SK-N-SH treated with all-trans-retinoic acid at 6 μM for 48 hours (cell line): ENCODE measurements around the gene THADA.

Experiments used
- ATAC-seq: fragments of 200-7000 bp; cut with Tn5 transposase; 3 replicates; pipeline ENCODE4 v1.9.1; 2020; ENCODE audit warnings: mild to moderate bottlenecking, moderate library complexity
- ARNTL ChIP-seq: fragments of 450-650 bp; formaldehyde crosslinking; IDR thresholded peaks from 2 replicates; pipeline ENCODE4 v1.5.0; 2020; ENCODE audit warnings: low read depth, mild to moderate bottlenecking, moderate library complexity, borderline replicate concordance
- BACH2 ChIP-seq: fragments of 250-450 bp; sonication (Bioruptor Pico); IDR thresholded peaks from 2 replicates; pipeline ENCODE4 v1.9.0; 2021; ENCODE audit warnings: mild to moderate bottlenecking, borderline replicate concordance
- CREB5 ChIP-seq: fragments of 250-450 bp; sonication (Bioruptor Pico); IDR thresholded peaks from 2 replicates; pipeline ENCODE4 v1.5.1; 2020; ENCODE audit warnings: low read depth, mild to moderate bottlenecking, moderate library complexity
- CSDC2 ChIP-seq: fragments of 250-450 bp; sonication (Bioruptor Pico); IDR thresholded peaks from 2 replicates; pipeline ENCODE4 v1.5.0; 2020; ENCODE audit warnings: mild to moderate bottlenecking, moderate library complexity
- CSRNP3 ChIP-seq: fragments of 250-450 bp; sonication (Bioruptor Pico); IDR thresholded peaks from 2 replicates; pipeline ENCODE4 v1.5.1; 2021; ENCODE audit warnings: mild to moderate bottlenecking, moderate library complexity
- ESRRG ChIP-seq: fragments of 250-450 bp; sonication (Bioruptor Pico); IDR thresholded peaks from 2 replicates; pipeline ENCODE4 v1.6.1; 2021; ENCODE audit warnings: mild to moderate bottlenecking
- GLIS3 ChIP-seq: fragments of 250-450 bp; sonication (Bioruptor Pico); IDR thresholded peaks from 2 replicates; pipeline ENCODE4 v1.5.0; 2020; ENCODE audit warnings: mild to moderate bottlenecking, moderate library complexity
- ISL1 ChIP-seq: fragments of 250-450 bp; sonication (Bioruptor Pico); IDR thresholded peaks from 2 replicates; pipeline ENCODE4 v2.1.2; 2022; ENCODE audit warnings: mild to moderate bottlenecking, moderate library complexity
- OSR1 ChIP-seq: fragments of 250-450 bp; sonication (Bioruptor Pico); IDR thresholded peaks from 2 replicates; pipeline ENCODE4 v1.8.0; 2022; ENCODE audit warnings: moderate library complexity, mild to moderate bottlenecking, inconsistent platforms
- POU6F1 ChIP-seq: fragments of 250-450 bp; sonication (Bioruptor Pico); IDR thresholded peaks from 2 replicates; pipeline ENCODE4 v1.8.0; 2021; ENCODE audit warnings: low read depth, mild to moderate bottlenecking, moderate library complexity, borderline replicate concordance
- PPARA ChIP-seq: fragments of 250-450 bp; sonication (Bioruptor Pico); IDR thresholded peaks from 2 replicates; pipeline ENCODE4 v1.5.0; 2020; ENCODE audit warnings: mild to moderate bottlenecking, borderline replicate concordance
- RARB ChIP-seq: fragments of 250-450 bp; sonication (Bioruptor Pico); IDR thresholded peaks from 2 replicates; pipeline ENCODE4 v1.8.0; 2021; ENCODE audit warnings: mild to moderate bottlenecking, moderate library complexity
- TCF4 ChIP-seq: fragments of 250-450 bp; sonication (Bioruptor Pico); IDR thresholded peaks from 2 replicates; pipeline ENCODE4 v1.8.0; 2021; ENCODE audit warnings: mild to moderate bottlenecking, moderate library complexity, borderline replicate concordance
- TOX ChIP-seq: fragments of 250-450 bp; sonication (Bioruptor Pico); IDR thresholded peaks from 2 replicates; pipeline ENCODE4 v1.8.0; 2021; ENCODE audit warnings: mild to moderate bottlenecking, moderate library complexity, borderline replicate concordance
- TSHZ2 ChIP-seq: fragments of 250-450 bp; sonication (Bioruptor Pico); IDR thresholded peaks from 2 replicates; pipeline ENCODE4 v1.5.0; 2020; ENCODE audit warnings: mild to moderate bottlenecking, moderate library complexity
- ZFP3 ChIP-seq: fragments of 250-450 bp; sonication (Bioruptor Pico); IDR thresholded peaks from 2 replicates; pipeline ENCODE4 v1.5.0; 2020; ENCODE audit warnings: mild to moderate bottlenecking, moderate library complexity
- ZFP30 ChIP-seq: fragments of 450-650 bp; formaldehyde crosslinking; IDR thresholded peaks from 2 replicates; pipeline ENCODE4 v1.5.0; 2022; ENCODE audit warnings: mild to moderate bottlenecking, moderate library complexity
- ZNF70 ChIP-seq: fragments of 450-650 bp; formaldehyde crosslinking; IDR thresholded peaks from 2 replicates; pipeline ENCODE4 v1.5.0; 2020; ENCODE audit warnings: mild to moderate bottlenecking, moderate library complexity
- ZNF8 ChIP-seq: fragments of 450-650 bp; formaldehyde crosslinking; IDR thresholded peaks from 2 replicates; pipeline ENCODE4 v1.5.0; 2020; ENCODE audit warnings: mild to moderate bottlenecking, moderate library complexity
- TF ChIP-seq, protein P1 (sequence below): fragments of 250-450 bp; sonication (Bioruptor Pico); IDR thresholded peaks from 2 replicates; pipeline ENCODE4 v1.8.0; 2020; ENCODE audit warnings: mild to moderate bottlenecking, moderate library complexity, borderline replicate concordance

THADA gene

DNA sequence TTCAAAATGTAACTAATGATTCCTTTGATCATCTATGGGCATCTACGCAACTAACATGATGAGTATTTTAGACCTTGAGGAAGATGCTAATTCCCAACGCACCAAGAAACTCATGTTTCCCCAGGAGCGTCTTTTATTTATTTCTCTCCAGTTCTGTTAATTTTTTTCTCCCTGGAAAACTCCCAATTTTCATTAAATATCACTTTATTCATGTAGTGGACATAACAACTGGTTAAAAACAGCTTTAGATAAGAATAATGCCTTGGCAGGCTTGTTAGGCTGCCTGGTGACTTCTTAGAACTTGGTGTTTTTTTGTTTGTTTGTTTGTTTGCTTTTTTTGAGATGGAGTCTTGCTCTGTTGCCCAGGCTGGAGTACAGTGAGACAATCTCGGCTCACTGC lies 306.5 kb downstream of the THADA start:
- TF ChIP-seq, protein P1, sequence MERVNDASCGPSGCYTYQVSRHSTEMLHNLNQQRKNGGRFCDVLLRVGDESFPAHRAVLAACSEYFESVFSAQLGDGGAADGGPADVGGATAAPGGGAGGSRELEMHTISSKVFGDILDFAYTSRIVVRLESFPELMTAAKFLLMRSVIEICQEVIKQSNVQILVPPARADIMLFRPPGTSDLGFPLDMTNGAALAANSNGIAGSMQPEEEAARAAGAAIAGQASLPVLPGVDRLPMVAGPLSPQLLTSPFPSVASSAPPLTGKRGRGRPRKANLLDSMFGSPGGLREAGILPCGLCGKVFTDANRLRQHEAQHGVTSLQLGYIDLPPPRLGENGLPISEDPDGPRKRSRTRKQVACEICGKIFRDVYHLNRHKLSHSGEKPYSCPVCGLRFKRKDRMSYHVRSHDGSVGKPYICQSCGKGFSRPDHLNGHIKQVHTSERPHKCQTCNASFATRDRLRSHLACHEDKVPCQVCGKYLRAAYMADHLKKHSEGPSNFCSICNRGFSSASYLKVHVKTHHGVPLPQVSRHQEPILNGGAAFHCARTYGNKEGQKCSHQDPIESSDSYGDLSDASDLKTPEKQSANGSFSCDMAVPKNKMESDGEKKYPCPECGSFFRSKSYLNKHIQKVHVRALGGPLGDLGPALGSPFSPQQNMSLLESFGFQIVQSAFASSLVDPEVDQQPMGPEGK (CRISPR knock-in tag): no peak
- TF ChIP-seq TOX (CRISPR knock-in tag) (no peak), CSDC2 (CRISPR knock-in tag) (no peak), CSRNP3 (no peak), ARNTL (CRISPR knock-in tag) (no peak), ISL1 (CRISPR knock-in tag) (no peak), GLIS3 (no peak), ZFP30 (no peak), TCF4 (CRISPR knock-in tag) (no peak), CREB5 (CRISPR knock-in tag) (no peak), RARB (CRISPR knock-in tag) (no peak), ZFP3 (CRISPR knock-in tag) (no peak), POU6F1 (CRISPR knock-in tag) (no peak), ZNF8 (CRISPR knock-in tag) (no peak), PPARA (CRISPR knock-in tag) (no peak), ESRRG (CRISPR knock-in tag) (no peak), TSHZ2 (CRISPR knock-in tag) (no peak), OSR1 (CRISPR knock-in tag) (no peak)
- ATAC-seq: no peak

GRCh38 chr2:43288417-43289305 lies 307.2 kb downstream of the THADA start:
- no peak for ATAC-seq
- TF ChIP-seq, protein P1 (CRISPR knock-in tag): no peak
- TF ChIP-seq ZNF8 (CRISPR knock-in tag): no peak
- TF ChIP-seq BACH2: no peak
- TF ChIP-seq ZNF70 (CRISPR knock-in tag): no peak
- no peak for TF ChIP-seq PPARA (CRISPR knock-in tag)
- no peak for TF ChIP-seq GLIS3
